Amniotic epithelial cell (primary cell): ENCODE data around the gene CD151.

Experiments
- DNase-seq: peaks from one replicate; pipeline ENCODE4 v3.0.0-alpha.2; 2010; ENCODE audit warnings: low read depth

The CD151 gene

GRCh38 chr11:829176-829846, 3.4 kb upstream of the CD151 start:
- no peak for DNase-seq

- DNase-seq: no peak
Measured at GRCh38 chr11:829847-830294, 2.9 kb upstream of the CD151 start.

- peak; percentile 66 for DNase-seq
Measured at GRCh38 chr11:830295-831117, 2.2 kb upstream of the CD151 start.

- no peak for DNase-seq
Measured at GRCh38 chr11:831118-831864, 1.5 kb upstream of the CD151 start.

- no peak for DNase-seq
Measured at GRCh38 chr11:831961-832528, 707 bp upstream of the CD151 start.

GRCh38 chr11:833114-833791, 501 bp downstream of the CD151 start:
- peak; percentile 41 for DNase-seq

- DNase-seq: no peak
Measured at GRCh38 chr11:833849-834311, 1.1 kb downstream of the CD151 start.

GRCh38 chr11:834371-835316, 1.9 kb downstream of the CD151 start:
- DNase-seq: peak; percentile 87

GRCh38 chr11:836274-836673, 3.5 kb downstream of the CD151 start:
- no peak for DNase-seq

GRCh38 chr11:836700-837099, 3.9 kb downstream of the CD151 start:
- no peak for DNase-seq

GRCh38 chr11:837189-837989, 4.6 kb downstream of the CD151 start:
- DNase-seq: no peak

GRCh38 chr11:837990-838307, 5.2 kb downstream of the CD151 start:
- no peak for DNase-seq

GRCh38 chr11:838441-839279, 5.9 kb downstream of the CD151 start:
- no peak for DNase-seq

GRCh38 chr11:839280-839623, 6.5 kb downstream of the CD151 start:
- DNase-seq: no peak

- no peak for DNase-seq
Measured at GRCh38 chr11:839875-840617, 7.3 kb downstream of the CD151 start.

- DNase-seq: no peak
Measured at GRCh38 chr11:841981-842369, 9.2 kb downstream of the CD151 start.

GRCh38 chr11:842370-843002, 9.7 kb downstream of the CD151 start, which contains the start of the genes POLR2L and TSPAN4:
POLR2L (minus strand) TSS chr11:842529; CDS start chr11:842508, 21 bp downstream.
TSPAN4 (plus strand) TSS chr11:842852; CDS start chr11:850305, 7,453 bp downstream.
- peak; percentile 83 for DNase-seq
